Activated T-helper 1 cell treated with anti-CD3 and anti-CD28 coated beads, Interleukin-12 subunit alpha, Interleukin-12 subunit beta, Interleukin-2, Interleukin-4 antibody, amounts not matched to agents 30 ng/mL and 10 ng/mL and 1 ng/mL, durations not matched to agents 14 hours and 24 hours and 36 hours (primary cell): ENCODE measurements around the gene RGS3. TPM values are rescaled to one million over a fixed set of nuclear protein-coding genes. Genes with fewer than 3 reads are reported as not detected.

ENCODE experiments used
- DNase-seq: peaks from one replicate; pipeline ENCODE4 v3.0.0; 2021; ENCODE audit warnings: low spot score
- H3K27ac Mint-ChIP-seq: one replicate; pipeline ENCODE4 v1.8.0; 2021; ENCODE audit warnings: mild to moderate bottlenecking, mixed read lengths
- H3K27me3 Mint-ChIP-seq: one replicate; pipeline ENCODE4 v1.8.0; 2022; ENCODE audit warnings: mild to moderate bottlenecking, moderate library complexity, mixed read lengths; ENCODE audit not compliant: insufficient read depth
- H3K36me3 Mint-ChIP-seq: one replicate; pipeline ENCODE4 v1.8.0; 2021; ENCODE audit warnings: low read depth, mixed read lengths
- H3K4me1 Mint-ChIP-seq: one replicate; pipeline ENCODE4 v1.8.0; 2021; ENCODE audit warnings: low read depth, mixed read lengths
- H3K4me3 Mint-ChIP-seq: one replicate; pipeline ENCODE4 v1.8.0; 2021; ENCODE audit warnings: mild to moderate bottlenecking, moderate library complexity, mixed read lengths
- H3K9me3 Mint-ChIP-seq: one replicate; pipeline ENCODE4 v1.8.0; 2021; ENCODE audit warnings: mixed read lengths
- intact Hi-C: fragments of 100-400 bp; cut with micrococcal nuclease; formaldehyde crosslinking; loops from one replicate; pipeline ENCODE4 v1.15.1; 2024
- total RNA-seq: library from RNA; stranded (reverse); gene quantifications from 2 replicates; pipeline ENCODE4 v1.2.3, GENCODE V29; 2022

Gene RGS3
- total RNA-seq, 1 donor from 2014 or later = 128 TPM

DNA sequence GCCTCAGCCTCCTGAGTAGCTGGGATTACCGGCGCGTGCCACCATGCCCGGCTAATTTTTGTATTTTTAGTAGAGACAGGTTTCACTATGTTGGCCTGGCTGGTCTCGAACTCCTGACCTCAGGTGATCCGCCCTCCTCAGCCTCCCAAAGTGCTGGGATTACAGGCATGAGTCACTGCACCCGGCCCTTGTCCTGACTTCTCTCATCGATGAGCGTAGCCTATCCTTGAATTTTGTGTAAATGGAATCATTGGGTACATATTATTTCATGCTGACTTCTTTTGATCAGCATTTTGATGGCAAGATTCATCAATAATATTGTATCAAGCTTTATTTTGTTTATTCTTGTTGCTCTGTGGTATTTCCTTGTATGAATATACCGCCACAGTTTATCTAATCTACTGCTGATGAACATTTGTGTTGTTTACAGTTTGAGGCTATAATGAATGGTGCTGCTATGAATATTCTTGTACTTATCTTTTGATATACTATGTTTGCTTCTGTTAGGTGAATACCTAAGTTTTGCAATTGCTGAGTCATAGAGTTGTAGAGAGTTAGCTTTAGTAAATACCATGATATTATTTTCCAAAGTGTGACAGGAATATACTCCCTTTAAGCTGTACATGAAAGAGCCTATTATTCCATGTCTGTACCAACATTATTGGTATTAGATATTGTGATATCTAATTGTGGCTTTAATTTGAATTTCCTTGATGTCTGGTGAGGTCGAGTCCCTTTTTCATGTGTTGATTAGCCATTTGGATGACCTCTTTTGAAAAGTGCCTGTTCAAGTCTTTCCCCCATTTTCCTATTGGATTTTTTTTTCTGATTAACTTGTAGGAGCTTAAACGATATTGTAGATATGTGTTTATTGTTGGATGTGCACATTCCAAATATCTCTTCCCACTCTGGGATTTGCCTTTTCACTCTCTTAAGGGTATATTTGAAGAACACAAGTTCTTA, 107.5 kb downstream of the RGS3 start:
- H3K4me1 Mint-ChIP-seq = peaks cover 7% of the 10 kb centered on the region
- H3K4me3 Mint-ChIP-seq = no peak overlapping the region
- H3K9me3 Mint-ChIP-seq = no peaks in the 10 kb centered on the region
- no peak for DNase-seq
- no peak overlapping the region for H3K27ac Mint-ChIP-seq
- intact Hi-C loops = no loop called here
- no peaks in the 10 kb centered on the region for H3K27me3 Mint-ChIP-seq
- peaks cover 5% of the 10 kb centered on the region for H3K36me3 Mint-ChIP-seq

DNA sequence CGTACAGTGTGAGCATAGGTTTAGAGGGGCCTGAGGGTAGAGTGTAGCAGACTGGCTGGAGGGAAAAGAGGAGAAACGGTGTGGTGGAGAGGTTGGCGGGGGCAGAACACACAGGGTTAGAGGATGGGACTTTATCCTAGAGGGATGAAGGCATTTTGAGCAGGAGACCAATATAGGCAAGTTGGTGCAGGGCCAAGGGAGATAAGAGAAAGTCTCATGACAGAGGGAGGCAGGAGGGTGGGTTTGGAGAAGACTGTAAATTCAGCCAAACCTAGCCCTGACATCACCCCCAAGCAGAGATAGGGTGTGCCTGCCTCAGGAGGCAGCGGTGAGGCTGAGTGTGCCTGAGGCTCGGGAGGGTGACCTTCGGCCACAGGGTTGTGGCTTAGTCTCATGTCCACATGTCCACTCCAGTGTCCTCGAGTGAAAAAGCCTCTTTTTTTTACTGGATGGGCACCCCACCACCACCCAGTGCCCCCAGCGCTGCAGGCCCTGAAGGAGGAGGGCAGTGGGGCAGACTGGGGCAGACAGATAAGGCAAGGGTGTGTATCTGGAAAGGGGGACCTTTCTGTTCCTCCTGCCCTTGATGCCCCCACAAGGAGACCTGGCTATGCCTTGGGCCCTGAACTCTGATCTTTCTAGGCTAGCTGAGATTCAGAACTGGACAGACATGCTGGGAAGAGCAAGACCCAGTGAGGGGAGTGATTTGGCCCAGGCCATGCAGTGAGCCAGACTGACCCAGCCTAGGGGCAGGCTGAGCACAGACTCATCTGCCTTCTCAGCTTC, 108.7 kb downstream of the RGS3 start:
- intact Hi-C loops = no loop called here
- Mint-ChIP-seq H3K4me1 (peaks cover 14% of the 10 kb centered on the region), H3K27ac (no peak overlapping the region), H3K4me3 (no peak overlapping the region), H3K9me3 (no peaks in the 10 kb centered on the region), H3K27me3 (no peaks in the 10 kb centered on the region), H3K36me3 (peaks cover 7% of the 10 kb centered on the region)
- no peak for DNase-seq

DNA sequence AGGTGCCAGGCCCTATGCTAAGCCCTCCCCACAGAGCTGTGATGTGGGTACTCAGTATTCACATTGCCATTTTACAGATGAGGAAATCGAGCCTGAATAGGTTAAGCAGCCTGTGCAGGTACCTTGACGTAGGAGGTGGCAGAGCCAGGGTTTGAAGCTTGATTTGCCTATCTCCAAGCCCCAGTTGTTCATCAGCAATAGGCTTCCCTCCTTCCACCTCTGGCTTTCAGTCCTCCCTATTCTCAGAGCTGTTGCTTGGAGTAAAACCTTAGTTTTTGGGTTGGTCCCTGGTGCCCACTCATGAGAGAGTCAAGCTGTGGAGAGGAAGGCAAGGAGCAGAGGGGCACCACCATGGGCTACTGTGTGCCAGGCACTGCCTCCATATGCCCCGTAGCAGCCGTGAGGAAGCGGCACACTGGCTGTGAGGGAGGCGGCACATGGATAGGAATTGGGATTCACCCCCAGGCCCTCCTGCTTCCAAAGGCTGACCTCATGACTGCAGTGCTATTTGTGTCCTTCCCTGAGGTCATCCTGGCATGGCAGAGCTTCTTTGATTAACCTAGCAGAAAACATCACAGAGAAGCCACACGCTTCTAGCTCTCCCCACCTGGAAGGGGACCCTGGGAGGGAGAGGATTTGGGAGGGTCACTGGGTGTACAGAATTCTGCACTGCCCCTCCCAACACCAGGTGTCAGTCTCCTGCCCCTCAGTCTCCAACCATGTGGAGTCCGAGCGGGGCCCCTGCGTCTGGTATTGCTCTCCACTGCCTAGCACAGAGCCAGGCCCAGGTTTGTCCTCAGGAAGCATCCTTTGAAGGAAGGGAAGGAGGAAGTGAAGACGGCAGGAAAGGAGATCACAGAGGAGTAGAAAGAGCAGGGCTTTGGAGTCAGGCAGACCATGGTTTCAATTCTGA, 109.8 kb downstream of the RGS3 start:
- H3K27ac Mint-ChIP-seq = no peak overlapping the region
- no peak for DNase-seq
- no peaks in the 10 kb centered on the region for H3K27me3 Mint-ChIP-seq
- H3K4me3 Mint-ChIP-seq = no peak overlapping the region
- intact Hi-C loops = no loop called here
- no peaks in the 10 kb centered on the region for H3K9me3 Mint-ChIP-seq
- peaks cover 25% of the 10 kb centered on the region for H3K4me1 Mint-ChIP-seq
- peaks cover 12% of the 10 kb centered on the region for H3K36me3 Mint-ChIP-seq

DNA sequence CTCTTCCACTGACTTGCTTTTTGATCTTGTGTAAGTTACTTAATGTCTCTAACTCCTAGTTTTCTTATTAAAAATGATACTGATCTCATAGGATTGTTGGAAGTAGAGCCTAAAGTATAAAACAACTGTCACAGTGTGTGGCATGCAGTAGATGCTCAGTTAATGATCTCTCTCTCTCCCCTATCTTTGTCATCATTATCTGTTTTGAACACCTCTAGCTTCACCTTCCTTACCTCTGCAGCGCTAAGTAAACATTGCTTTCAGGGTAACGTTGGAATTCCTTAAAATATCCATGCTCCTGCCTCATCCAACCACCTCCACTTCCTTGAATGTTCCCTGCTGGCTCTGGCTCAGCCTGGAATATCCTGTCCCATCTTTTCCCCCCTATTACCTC, 110.4 kb downstream of the RGS3 start:
- no peak overlapping the region for H3K27ac Mint-ChIP-seq
- H3K4me1 Mint-ChIP-seq = peaks cover 31% of the 10 kb centered on the region
- H3K27me3 Mint-ChIP-seq = no peaks in the 10 kb centered on the region
- intact Hi-C loops = no loop called here
- no peaks in the 10 kb centered on the region for H3K9me3 Mint-ChIP-seq
- H3K36me3 Mint-ChIP-seq = peaks cover 12% of the 10 kb centered on the region
- H3K4me3 Mint-ChIP-seq = no peak overlapping the region
- no peak for DNase-seq

DNA sequence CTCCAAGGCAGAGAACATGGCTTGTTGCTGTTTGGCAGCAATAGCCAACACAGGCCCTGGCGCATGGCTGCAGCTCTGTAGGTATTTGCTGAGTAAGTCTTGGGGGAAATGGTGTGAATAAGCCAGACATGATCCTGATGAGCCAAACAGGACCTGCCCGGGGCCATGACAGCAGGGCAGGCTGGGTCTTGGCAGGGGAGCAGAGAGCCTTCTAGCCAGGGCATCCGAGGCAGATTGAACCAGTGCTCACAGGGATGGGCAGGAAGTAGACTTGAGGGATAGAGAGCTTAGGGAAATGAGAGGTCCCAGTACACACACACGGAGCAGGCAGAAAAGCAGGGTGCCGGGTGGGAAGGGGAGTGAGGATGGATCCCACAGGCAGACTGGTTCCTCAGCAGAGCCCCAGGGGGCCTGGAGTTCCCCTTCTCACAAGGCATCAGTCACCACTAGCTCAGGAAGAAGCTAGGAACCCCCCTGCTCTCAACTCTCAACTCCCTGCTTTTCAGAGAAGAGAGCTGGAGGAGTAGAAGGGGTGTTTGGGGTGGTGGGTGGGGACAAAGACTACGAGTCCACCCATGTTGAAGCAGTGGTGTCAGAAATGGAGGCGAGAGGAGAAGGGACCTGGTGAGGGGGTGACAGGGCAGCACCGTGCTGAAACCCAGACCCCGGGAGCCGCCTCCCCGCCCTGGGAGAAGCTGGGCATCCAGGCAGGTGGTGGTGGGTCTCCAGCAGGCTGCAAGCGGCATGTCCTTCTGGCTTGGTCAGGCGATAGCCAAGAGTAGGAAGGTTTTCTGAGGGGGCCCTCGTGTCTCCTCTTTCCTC, 111.1 kb downstream of the RGS3 start:
- DNase-seq = no peak
- Mint-ChIP-seq H3K4me3 (no peak overlapping the region), H3K4me1 (peaks cover 38% of the 10 kb centered on the region), H3K9me3 (no peaks in the 10 kb centered on the region), H3K36me3 (peaks cover 11% of the 10 kb centered on the region), H3K27ac (no peak overlapping the region), H3K27me3 (no peaks in the 10 kb centered on the region)
- intact Hi-C loops = no loop called here

DNA sequence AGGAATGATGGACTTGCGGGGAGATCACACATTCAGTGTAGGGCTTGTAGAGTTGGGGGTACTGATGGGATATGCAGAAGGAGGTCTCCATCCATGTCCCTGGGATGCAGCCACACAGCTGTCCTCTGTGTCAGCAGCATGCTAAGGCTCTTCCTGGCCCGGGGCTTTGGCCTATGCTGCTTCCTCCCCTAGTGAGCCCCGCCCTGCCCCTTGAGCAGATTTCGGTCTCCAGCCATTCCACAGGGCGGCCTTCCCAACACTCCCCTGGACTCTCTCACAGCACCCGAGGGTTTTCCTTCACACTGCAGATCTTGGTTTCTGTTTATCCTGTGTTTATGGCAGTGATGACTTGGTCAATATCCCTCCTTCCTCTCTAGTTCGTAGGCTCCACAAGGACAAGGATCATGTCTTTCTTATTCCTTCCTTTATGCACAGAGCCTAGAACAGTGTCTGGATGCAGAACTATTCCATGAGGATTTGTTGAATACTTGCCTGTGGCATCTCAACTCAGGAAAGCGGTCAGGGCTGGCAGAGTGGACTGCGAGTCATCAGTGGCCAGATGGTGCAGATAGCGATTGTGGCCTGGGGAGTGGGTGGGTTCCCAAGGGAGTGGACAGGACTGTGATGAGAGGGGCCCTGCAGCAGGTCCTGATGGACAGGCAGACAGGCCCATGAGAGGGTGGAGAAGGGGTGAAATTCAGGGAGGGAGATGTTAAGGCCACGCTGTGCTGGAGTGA, 114.2 kb downstream of the RGS3 start:
- Mint-ChIP-seq H3K36me3 (peaks cover 13% of the 10 kb centered on the region), H3K27me3 (no peaks in the 10 kb centered on the region), H3K4me3 (peak overlapping the region; percentile 10), H3K27ac (peak overlapping the region; percentile 91), H3K9me3 (no peaks in the 10 kb centered on the region), H3K4me1 (peaks cover 61% of the 10 kb centered on the region)
- intact Hi-C loops = loop anchor here (2.0 kb wide), 1 partner anchor 21 kb away; no protein-coding TSS in a partner anchor
- no peak for DNase-seq

DNA sequence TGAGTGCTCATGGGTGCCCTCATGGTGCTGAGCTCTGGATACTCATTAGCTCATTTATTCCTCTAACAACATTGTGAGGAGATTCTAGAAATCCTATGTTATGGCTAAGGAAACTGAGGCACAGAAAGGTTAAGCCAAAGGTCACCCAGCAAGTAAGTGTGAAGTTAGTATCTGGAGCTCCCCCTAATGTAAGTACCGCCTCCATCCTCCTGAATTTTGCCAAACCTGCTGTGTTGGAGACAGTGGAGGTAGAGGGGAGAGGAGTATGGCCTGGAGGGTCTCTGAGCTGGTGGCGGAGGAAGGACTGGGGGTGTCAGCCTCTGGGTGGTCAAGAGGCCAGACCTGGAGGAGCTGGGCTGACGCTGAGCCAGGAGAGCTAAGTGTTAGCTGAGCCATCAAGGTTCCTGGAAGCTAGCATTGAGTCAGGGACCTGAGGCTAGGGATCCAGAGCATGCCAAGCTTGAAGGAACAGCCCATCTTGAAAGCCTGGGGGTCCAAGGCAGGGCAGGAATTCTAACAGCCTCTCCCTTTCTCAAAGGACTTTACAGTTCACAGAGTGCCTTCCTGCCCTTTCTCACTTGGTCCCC, 114.8 kb downstream of the RGS3 start:
- intact Hi-C loops = loop anchor here (2.0 kb wide), 1 partner anchor 22 kb away; no protein-coding TSS in a partner anchor
- Mint-ChIP-seq H3K27ac (peak overlapping the region; percentile 91), H3K4me3 (peak overlapping the region; percentile 69), H3K27me3 (no peaks in the 10 kb centered on the region), H3K4me1 (peaks cover 65% of the 10 kb centered on the region), H3K36me3 (peaks cover 19% of the 10 kb centered on the region), H3K9me3 (no peaks in the 10 kb centered on the region)
- no peak for DNase-seq

DNA sequence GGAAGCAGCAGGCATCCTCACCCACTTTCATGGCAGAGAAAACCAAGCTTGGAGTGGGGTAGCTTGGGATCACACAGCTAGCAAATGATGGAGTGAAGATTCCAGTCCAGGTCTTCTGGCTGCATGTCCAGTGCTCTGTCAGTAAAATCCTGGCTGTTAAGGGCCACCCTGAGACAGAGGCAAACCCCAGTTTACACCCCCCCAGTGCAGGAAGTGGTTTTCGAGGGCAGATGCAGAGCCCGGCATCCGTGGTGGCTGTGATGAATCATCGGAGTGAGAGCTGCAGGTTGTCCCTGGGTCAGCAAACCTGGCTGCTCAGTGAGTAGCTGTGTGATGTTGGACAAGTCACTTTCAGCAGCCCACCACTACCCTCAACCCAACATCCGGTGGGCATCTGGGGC, 115.4 kb downstream of the RGS3 start:
- Mint-ChIP-seq H3K9me3 (no peaks in the 10 kb centered on the region), H3K36me3 (peaks cover 24% of the 10 kb centered on the region), H3K27me3 (no peaks in the 10 kb centered on the region), H3K4me1 (peaks cover 68% of the 10 kb centered on the region), H3K4me3 (peak overlapping the region; percentile 69), H3K27ac (peak overlapping the region; percentile 91)
- intact Hi-C loops = loop anchor here (1.0 to 2.0 kb wide), 9 partner anchors 14 to 304 kb away; partner anchors contain the start of genes C9orf43, CDC26, POLE3 and PRPF4
- DNase-seq = peak; percentile 83

DNA sequence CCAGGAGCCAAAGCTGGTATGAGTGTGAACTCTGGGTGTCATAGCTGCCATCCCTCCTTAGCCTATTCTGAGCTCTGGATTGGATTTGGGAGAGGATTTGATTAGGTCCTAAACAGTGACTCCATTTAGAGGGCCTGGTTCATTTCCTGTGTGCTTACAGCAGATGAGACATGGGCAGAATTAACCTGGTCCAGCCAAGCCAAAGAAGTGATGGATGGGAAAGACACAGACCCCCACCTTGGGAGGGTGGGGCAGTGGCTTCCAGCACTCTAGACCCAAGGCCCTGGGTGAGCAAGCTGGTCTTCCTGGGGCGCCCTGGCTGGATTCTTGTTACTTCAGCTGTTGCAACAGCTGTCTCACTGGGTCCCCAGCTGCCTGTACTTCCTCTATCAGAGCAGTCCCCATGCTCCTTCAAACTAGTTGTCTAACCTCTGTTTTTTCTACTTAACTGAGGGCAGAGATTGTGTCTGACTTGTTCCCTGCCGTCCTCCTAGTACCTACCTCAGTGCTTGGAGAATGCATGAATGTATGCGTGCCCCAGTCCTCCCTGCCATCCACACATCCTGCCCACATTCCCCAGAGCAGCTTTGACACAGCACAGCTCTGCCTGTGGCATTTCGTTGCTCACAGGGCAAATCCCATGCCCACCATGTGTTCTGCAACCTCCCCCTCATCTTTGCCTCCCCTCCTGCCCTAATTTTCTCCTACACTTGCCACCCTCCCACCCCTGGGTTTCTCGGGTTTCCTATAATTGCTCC, 115.9 kb downstream of the RGS3 start:
- Mint-ChIP-seq H3K27me3 (no peaks in the 10 kb centered on the region), H3K4me3 (peak overlapping the region; percentile 69), H3K36me3 (peaks cover 21% of the 10 kb centered on the region), H3K9me3 (no peaks in the 10 kb centered on the region), H3K4me1 (peaks cover 68% of the 10 kb centered on the region), H3K27ac (peak overlapping the region; percentile 91)
- peak; percentile 19 for DNase-seq
- intact Hi-C loops = loop anchor here (1.0 to 10.0 kb wide), 10 partner anchors 14 to 1665 kb away; partner anchors contain the start of genes C9orf43, CDC26, POLE3 and PRPF4
